Measurements from ENCODE around the gene ANKRD7.

DNA sequence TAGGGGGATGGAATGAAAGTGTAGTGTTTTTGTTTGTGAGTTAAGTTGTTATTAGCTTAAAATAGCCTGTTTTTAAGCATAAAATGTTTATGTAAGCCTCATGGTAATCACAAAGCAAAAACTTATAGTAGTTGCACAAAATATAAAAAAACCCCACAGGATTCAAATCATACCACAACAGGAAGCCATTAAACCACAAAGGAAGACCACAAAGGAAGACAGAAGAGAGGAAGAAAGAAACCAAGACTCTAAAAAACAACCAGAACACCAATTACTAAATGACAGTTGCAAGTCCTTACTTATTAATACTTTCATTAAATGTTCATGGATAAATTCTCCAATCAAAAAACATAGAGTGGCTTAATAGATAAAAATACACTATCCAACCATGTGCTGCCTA, 63.6 kb downstream of the ANKRD7 start:
- TF ChIP-seq SUZ12 (IDR thresholded peaks at IDR 0.05; ENCODE audit: extremely low read depth, insufficient read depth, insufficient read length) (no peak), ZNF274 (IDR thresholded peaks at IDR 0.05; ENCODE audit: low read depth, low read length) (no peak), YY1 (IDR thresholded peaks at IDR 0.05; ENCODE audit: insufficient read depth, insufficient read length) (no peak)
